OCI-LY3 (cell line): ENCODE data around the gene TBC1D3I.
"Not testable (repeated sequence)": the region's sequence is repeated elsewhere in the genome, so short reads cannot be mapped to it uniquely, and the experiment has no call there.

Source experiments
- EZH2phosphoT487 ChIP-seq: fragments of 200-600 bp; shearing (Covaris generic); IDR thresholded peaks from 2 replicates; pipeline ENCODE4 v1.6.1; 2018; ENCODE audit warnings: antibody characterized with exemption, mixed run types, low read depth
- TF ChIP-seq, protein P1 (sequence below): fragments of 200-600, 300-600 bp; sonication (generic); IDR thresholded peaks from 2 replicates; pipeline ENCODE4 v1.5.1; 2014; ENCODE audit warnings: antibody characterized with exemption, low read length, low read depth

DNA sequence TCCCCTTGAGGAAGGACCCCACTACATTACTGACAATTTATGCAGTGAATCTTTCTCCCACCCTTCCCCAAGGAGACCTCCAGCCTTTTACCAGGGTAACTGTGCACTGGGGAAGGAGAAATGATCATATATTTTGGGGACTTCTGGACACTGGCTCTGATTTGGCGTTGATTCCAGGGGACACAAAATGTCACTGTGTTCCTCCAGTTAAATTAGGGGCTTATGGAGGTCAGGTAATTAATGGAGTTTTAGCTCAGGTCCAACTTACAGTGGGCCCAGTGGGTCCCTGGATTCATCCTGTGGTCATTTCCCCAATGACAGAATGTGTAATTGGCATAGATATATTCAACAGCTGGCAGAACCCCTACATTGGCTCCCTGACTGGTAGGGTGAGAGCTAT lies 44.8 kb downstream of the TBC1D3I start:
- TF ChIP-seq, protein P1, sequence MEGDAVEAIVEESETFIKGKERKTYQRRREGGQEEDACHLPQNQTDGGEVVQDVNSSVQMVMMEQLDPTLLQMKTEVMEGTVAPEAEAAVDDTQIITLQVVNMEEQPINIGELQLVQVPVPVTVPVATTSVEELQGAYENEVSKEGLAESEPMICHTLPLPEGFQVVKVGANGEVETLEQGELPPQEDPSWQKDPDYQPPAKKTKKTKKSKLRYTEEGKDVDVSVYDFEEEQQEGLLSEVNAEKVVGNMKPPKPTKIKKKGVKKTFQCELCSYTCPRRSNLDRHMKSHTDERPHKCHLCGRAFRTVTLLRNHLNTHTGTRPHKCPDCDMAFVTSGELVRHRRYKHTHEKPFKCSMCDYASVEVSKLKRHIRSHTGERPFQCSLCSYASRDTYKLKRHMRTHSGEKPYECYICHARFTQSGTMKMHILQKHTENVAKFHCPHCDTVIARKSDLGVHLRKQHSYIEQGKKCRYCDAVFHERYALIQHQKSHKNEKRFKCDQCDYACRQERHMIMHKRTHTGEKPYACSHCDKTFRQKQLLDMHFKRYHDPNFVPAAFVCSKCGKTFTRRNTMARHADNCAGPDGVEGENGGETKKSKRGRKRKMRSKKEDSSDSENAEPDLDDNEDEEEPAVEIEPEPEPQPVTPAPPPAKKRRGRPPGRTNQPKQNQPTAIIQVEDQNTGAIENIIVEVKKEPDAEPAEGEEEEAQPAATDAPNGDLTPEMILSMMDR: not testable (repeated sequence)
- not testable (repeated sequence) for TF ChIP-seq EZH2phosphoT487
